Type B pancreatic cell (in vitro differentiated cells): ENCODE data around the gene PRG2. TPM values are rescaled to one million over a fixed set of nuclear protein-coding genes. Genes with fewer than 3 reads are reported as not detected.
"Not testable (repeated sequence)": the region's sequence is repeated elsewhere in the genome, so short reads cannot be mapped to it uniquely, and the experiment has no call there.

Experiments used
- DNase-seq: peaks from one replicate; pipeline ENCODE4 v3.0.0; 2021; ENCODE audit warnings: mixed read lengths; ENCODE audit not compliant: unreplicated experiment; ENCODE audit errors: extremely low spot score
- H3K27ac Mint-ChIP-seq: 2 replicates; pipeline ENCODE4 v1.8.0; 2021; ENCODE audit warnings: mild to moderate bottlenecking, mixed read lengths
- H3K27me3 Mint-ChIP-seq: 2 replicates; pipeline ENCODE4 v1.8.0; 2021; ENCODE audit warnings: mixed read lengths
- H3K36me3 Mint-ChIP-seq: 2 replicates; pipeline ENCODE4 v1.8.0; 2021; ENCODE audit warnings: mixed read lengths
- H3K4me1 Mint-ChIP-seq: one replicate; pipeline ENCODE4 v1.8.0; 2021; ENCODE audit warnings: mixed read lengths; ENCODE audit not compliant: unreplicated experiment
- H3K4me3 Mint-ChIP-seq: 2 replicates; pipeline ENCODE4 v1.8.0; 2021; ENCODE audit warnings: mild to moderate bottlenecking, mixed read lengths
- H3K9me3 Mint-ChIP-seq: 2 replicates; pipeline ENCODE4 v1.8.0; 2021; ENCODE audit warnings: mixed read lengths
- total RNA-seq: library from RNA; stranded (reverse); gene quantifications from 2 replicates; pipeline ENCODE4 v1.2.1, GENCODE V29; 2021; ENCODE audit warnings: low replicate concordance
- TF ChIP-seq, protein P1 (sequence below): fragments of 200-600 bp; sonication (generic); conservative IDR thresholded peaks from 2 replicates; pipeline ENCODE4 v1.5.0; 2021; ENCODE audit warnings: antibody characterized with exemption, mild to moderate bottlenecking

Gene PRG2
- total RNA-seq, 1 donor from 2014 or later, result not detected

DNA sequence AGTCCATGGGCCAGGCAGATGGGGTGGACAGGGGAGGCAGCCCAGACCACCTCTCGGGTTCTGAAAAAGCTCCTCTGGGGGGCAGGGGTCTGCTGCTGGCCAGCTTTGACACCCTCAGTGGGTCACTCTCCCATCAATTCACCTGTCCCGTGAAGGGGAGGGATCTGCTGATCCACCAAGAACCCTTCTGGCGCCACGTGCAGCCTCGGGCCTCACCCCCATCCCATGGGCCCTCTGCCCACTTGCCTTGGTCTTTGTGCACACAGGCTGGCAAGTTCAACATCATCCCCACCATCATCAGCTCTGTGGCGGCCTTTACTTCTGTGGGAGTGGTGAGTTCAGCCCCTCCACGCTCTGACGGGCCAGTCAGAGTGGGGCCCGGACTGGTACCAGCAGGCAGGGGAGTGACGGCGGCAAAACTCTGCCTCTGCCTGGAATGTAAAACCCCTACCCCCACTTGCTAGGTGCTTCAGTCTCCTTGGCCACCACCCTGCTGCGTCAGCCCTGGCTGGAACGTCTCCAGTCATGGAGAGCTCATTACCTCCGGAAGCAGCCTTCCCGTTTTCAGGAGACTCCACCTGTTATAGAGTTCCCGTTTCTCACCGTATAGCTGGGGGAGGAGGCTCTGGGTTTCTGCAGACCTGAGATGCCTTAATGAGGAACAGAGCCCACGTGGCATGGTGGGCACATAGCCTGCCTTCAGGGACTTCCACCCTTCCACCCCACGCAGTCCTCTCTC lies 22.2 kb downstream of the PRG2 start:
- Mint-ChIP-seq H3K27me3 (peaks cover 17% of the 10 kb centered on the region), H3K27ac (no peak overlapping the region), H3K4me1 (no peaks in the 10 kb centered on the region), H3K9me3 (no peaks in the 10 kb centered on the region), H3K36me3 (no peaks in the 10 kb centered on the region), H3K4me3 (no peak overlapping the region)
- TF ChIP-seq, protein P1, sequence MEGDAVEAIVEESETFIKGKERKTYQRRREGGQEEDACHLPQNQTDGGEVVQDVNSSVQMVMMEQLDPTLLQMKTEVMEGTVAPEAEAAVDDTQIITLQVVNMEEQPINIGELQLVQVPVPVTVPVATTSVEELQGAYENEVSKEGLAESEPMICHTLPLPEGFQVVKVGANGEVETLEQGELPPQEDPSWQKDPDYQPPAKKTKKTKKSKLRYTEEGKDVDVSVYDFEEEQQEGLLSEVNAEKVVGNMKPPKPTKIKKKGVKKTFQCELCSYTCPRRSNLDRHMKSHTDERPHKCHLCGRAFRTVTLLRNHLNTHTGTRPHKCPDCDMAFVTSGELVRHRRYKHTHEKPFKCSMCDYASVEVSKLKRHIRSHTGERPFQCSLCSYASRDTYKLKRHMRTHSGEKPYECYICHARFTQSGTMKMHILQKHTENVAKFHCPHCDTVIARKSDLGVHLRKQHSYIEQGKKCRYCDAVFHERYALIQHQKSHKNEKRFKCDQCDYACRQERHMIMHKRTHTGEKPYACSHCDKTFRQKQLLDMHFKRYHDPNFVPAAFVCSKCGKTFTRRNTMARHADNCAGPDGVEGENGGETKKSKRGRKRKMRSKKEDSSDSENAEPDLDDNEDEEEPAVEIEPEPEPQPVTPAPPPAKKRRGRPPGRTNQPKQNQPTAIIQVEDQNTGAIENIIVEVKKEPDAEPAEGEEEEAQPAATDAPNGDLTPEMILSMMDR, result no peak
- no peak for DNase-seq

DNA sequence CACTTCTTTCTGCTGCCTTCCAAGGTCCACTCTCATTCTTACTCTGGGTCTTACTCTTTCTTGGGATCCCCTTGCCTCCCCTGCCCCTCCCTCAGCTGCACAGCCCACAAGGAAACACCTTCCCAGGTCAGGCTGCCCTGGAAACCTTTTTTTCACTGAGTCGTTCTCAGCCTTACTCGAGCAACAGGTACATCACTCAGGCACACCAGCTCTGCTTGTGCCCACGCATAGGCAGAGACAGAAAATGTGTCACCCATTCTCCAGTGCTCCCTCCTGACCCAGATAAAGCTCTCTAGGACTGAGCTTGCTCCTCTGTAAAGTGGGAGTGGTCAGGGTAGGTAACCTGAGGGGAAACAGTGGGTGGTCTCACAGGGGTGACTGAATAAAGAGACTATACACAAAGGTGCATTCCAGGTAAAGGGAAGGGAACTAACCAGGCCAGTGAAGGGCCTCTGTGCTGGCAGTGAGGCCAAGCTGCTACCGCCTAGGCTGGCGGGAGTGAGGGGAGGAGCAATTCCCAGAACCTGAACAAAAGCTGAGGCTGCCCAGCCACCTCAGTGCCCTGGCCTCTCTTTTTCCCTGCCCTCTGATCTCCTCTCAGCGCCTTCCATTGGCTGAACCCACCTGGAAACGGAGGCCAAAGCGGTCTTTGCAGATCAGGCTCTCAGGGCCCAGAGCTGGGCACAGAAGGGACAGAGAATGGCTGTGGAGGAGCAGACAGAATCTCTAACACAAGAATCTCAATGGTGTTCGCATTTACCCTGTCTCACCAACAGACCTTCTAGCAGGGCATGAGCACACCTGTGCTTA lies 25.4 kb downstream of the PRG2 start:
- Mint-ChIP-seq H3K4me3 (no peak overlapping the region), H3K4me1 (peaks cover 2% of the 10 kb centered on the region), H3K27ac (no peak overlapping the region), H3K27me3 (peaks cover 11% of the 10 kb centered on the region), H3K36me3 (no peaks in the 10 kb centered on the region), H3K9me3 (no peaks in the 10 kb centered on the region)
- TF ChIP-seq, protein P1, result no peak
- DNase-seq, result no peak

DNA sequence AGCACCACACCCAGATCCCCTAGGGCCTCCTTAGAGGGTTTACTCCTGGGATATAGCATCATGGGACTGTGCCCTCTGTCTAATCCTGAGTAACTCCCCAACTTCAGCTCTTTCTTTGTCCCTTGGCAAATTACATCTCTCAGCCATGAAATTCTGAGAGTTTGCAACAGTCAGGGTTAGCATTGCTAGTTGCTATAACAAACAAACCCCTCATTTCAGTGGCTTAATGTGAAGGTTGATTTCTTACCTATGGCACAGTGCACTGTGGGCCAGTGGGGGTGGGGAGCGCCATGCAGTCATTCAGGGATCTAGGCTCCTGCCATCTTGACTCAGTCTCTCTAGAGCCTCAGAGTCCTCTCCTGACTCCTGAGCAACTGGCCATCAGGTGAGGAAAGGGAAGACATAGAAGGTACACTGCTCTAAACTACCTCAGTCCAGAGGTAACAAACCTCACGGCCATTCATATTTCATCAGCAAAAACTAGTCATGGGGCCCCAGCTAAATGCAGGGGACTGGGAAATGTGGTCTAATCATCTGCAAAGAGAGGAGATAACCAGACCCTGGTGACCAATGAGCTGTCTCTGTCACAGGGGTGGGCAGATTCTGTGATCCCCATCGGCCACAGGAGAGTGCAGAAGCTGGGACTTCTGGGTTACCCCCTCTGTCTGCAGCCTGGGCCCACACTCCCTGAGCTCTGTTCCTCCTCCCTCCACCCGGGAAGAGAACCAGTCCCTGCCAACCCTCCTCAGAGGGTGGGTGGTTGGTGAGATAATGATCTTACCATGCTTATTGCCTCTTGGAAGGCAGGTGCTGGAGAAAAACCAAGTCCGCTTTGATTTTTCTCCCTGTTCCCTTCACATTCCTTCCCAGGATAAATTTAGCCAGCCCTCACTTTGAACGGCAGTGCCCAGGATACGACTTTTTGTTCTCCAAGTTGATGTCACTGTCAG lies 27.0 kb downstream of the PRG2 start:
- H3K27me3 Mint-ChIP-seq, result peaks cover 16% of the 10 kb centered on the region
- H3K4me3 Mint-ChIP-seq, result no peak overlapping the region
- peaks cover 14% of the 10 kb centered on the region for H3K4me1 Mint-ChIP-seq
- no peak overlapping the region for H3K27ac Mint-ChIP-seq
- DNase-seq, result no peak
- no peaks in the 10 kb centered on the region for H3K9me3 Mint-ChIP-seq
- no peaks in the 10 kb centered on the region for H3K36me3 Mint-ChIP-seq
- TF ChIP-seq, protein P1, result no peak

DNA sequence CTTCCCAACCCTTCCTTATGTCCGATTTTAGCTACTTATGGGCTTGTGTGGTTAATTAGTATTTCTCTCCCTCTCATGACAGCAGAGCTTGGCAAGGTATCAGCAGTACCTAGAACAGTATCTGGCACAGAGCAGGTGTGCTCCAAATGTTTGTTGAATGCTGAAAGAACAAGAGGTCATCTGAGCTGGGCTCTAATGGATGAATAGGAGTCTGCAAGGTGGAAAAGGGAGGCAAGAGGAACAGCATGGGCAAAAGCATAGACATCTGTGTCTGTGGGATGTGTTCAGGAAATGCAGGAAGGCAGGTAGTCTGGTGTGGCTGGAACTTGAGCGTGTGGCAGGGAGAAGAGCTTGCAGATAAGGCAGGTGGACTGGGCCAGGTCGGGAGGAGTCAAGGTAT lies 28.5 kb downstream of the PRG2 start:
- Mint-ChIP-seq H3K27me3 (peaks cover 17% of the 10 kb centered on the region), H3K4me3 (no peak overlapping the region), H3K36me3 (no peaks in the 10 kb centered on the region), H3K9me3 (no peaks in the 10 kb centered on the region), H3K4me1 (peaks cover 15% of the 10 kb centered on the region), H3K27ac (no peak overlapping the region)
- TF ChIP-seq, protein P1, result no peak
- DNase-seq, result no peak

DNA sequence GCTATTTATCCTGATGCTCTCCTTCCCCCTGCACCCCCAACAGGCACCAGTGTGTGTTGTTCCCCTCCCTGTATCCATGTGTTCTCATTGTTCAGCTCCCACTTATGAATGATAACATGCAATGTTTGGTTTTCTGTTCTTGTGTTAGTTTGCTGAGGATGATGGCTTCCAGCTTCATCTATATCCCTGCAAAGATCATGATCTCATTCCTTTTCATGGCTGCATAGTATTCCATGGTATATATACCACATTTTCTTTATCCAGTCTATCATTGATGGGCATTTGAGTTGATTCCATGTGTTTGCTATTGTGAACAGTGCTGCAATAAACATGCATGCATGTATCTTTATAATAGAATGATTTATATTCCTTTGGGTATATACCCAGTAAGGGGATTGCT lies 29.0 kb downstream of the PRG2 start:
- Mint-ChIP-seq H3K27me3 (peaks cover 13% of the 10 kb centered on the region), H3K4me1 (peaks cover 15% of the 10 kb centered on the region)
- H3K27ac Mint-ChIP-seq, H3K36me3 Mint-ChIP-seq, H3K4me3 Mint-ChIP-seq, H3K9me3 Mint-ChIP-seq, DNase-seq: not testable (repeated sequence)
